H1 (cell line): Measurements from ENCODE around the gene TPRN. TPM values are rescaled to one million over a fixed set of nuclear protein-coding genes. Genes with fewer than 3 reads are reported as not detected.

Experiments used
- CTCF ChIA-PET: fragments of 300-600 bp; sonication (Branson Sonifier 250); formaldehyde crosslinking; loops from one replicate; lab custom pipeline; 2021; ENCODE audit not compliant: partially characterized antibody; lab: Charles Lee
- POLR2A ChIA-PET: fragments of 300-600 bp; sonication (Branson Sonifier 250); formaldehyde crosslinking; loops from one replicate; lab custom pipeline; 2021; ENCODE audit warnings: inconsistent platforms; ENCODE audit not compliant: partially characterized antibody; lab: Charles Lee
- DNase-seq, 2 experiments: peaks; one replicate each; pipeline versions ENCODE4 v3.0.0 to v3.0.0-alpha.2; 2010 to 2022; ENCODE audit warnings: low spot score in 2 of 2, low read depth in 1 of 2, mixed read lengths in 1 of 2
- FAIRE-seq: peaks from 2 replicates; lab custom pipeline; 2011; peaks lifted over from hg19 to GRCh38; lab: Jason Lieb, UNC
- H2AFZ ChIP-seq: 2 replicates; pipeline ENCODE4 v1.8.1; 2012; ENCODE audit warnings: low read length, inconsistent platforms
- H2AK5ac ChIP-seq: 2 replicates; pipeline ENCODE4 v1.6.1; 2013; ENCODE audit warnings: low read depth, low read length
- H2BK120ac ChIP-seq: replicated peaks from 2 replicates; pipeline ENCODE3; 2013; ENCODE audit warnings: low read depth, low read length, inconsistent platforms
- H2BK12ac ChIP-seq: 2 replicates; pipeline ENCODE4 v1.6.1; 2013; ENCODE audit warnings: low read depth, low read length
- H2BK15ac ChIP-seq: 2 replicates; pipeline ENCODE4 v1.6.1; 2013; ENCODE audit warnings: low read length
- H2BK20ac ChIP-seq: 2 replicates; pipeline ENCODE4 v1.6.1; 2013; ENCODE audit warnings: low read length
- H2BK5ac ChIP-seq: 2 replicates; pipeline ENCODE4 v1.6.1; 2013; ENCODE audit warnings: low read depth, low read length
- H3K14ac ChIP-seq: 2 replicates; pipeline ENCODE4 v1.6.1; 2013; ENCODE audit warnings: inconsistent platforms; ENCODE audit not compliant: insufficient read length
- H3K18ac ChIP-seq: 2 replicates; pipeline ENCODE4 v1.6.1; 2013; ENCODE audit warnings: low read length; ENCODE audit errors: extremely low read depth
- H3K23ac ChIP-seq: 2 replicates; pipeline ENCODE4 v1.6.1; 2013; ENCODE audit warnings: inconsistent platforms; ENCODE audit not compliant: insufficient read length
- H3K23me2 ChIP-seq: 2 replicates; pipeline ENCODE4 v1.6.1; 2013; ENCODE audit warnings: low read depth, low read length
- H3K27ac ChIP-seq: 2 replicates; pipeline ENCODE4 v1.6.1; 2011; ENCODE audit warnings: low read depth, low read length, inconsistent platforms
- H3K27me3 ChIP-seq, 4 experiments: replicated peaks in 1 of 4; 1 replicate in 1 of 4; 2 replicates in 3 of 4; pipeline versions ENCODE4 v1.6.1 to v1.8.1; 2011 to 2013; ENCODE audit warnings: low read length in 3 of 4, mild to moderate bottlenecking in 3 of 4, inconsistent platforms in 2 of 4, mixed read lengths in 2 of 4, moderate library complexity in 1 of 4; ENCODE audit not compliant: control insufficient read depth in 3 of 4, insufficient read depth in 3 of 4; ENCODE audit errors: extremely low read depth in 1 of 4
- H3K36me3 ChIP-seq, 4 experiments: 2 replicates each; pipeline versions ENCODE4 v1.6.1 to v1.8.1; 2011 to 2013; ENCODE audit warnings: mild to moderate bottlenecking in 4 of 4, low read length in 3 of 4, moderate library complexity in 2 of 4, control low read depth in 1 of 4, inconsistent platforms in 1 of 4; ENCODE audit not compliant: insufficient read depth in 4 of 4, control insufficient read depth in 2 of 4
- H3K4ac ChIP-seq: replicated peaks from 2 replicates; pipeline ENCODE3; 2013; ENCODE audit warnings: low read length, low read depth, mixed read lengths, inconsistent platforms; ENCODE audit not compliant: insufficient read length
- H3K4me1 ChIP-seq, 4 experiments: replicated peaks in 1 of 4; 1 replicate in 1 of 4; 2 replicates in 3 of 4; pipeline versions ENCODE4 v1.6.1 to v1.8.1; 2011 to 2013; ENCODE audit warnings: low read length in 3 of 4, inconsistent platforms in 2 of 4, mixed read lengths in 1 of 4; ENCODE audit not compliant: insufficient read depth in 4 of 4, control insufficient read depth in 3 of 4
- H3K4me2 ChIP-seq, 2 experiments: 2 replicates each; pipeline versions ENCODE4 v1.6.1 to v1.8.1; 2011 to 2013; ENCODE audit warnings: low read depth in 2 of 2, low read length in 2 of 2, control low read depth in 1 of 2, inconsistent platforms in 1 of 2, mild to moderate bottlenecking in 1 of 2; ENCODE audit not compliant: insufficient read depth in 1 of 2
- H3K4me3 ChIP-seq, 4 experiments: fragments of 200-600, 300-600 bp in 1 of 4; sonication (generic), shearing (Covaris generic), sonication (Bioruptor Twin) in 1 of 4; 2 replicates each; pipeline versions ENCODE4 v1.5.1 to v1.8.1; 2011 to 2016; ENCODE audit warnings: low read length in 4 of 4, low read depth in 3 of 4, control low read depth in 2 of 4, inconsistent platforms in 2 of 4, mild to moderate bottlenecking in 2 of 4, mixed read lengths in 1 of 4, moderate library complexity in 1 of 4; ENCODE audit not compliant: insufficient read depth in 2 of 4; ENCODE audit errors: extremely low read depth in 1 of 4
- H3K56ac ChIP-seq: replicated peaks from 2 replicates; pipeline ENCODE3; 2013; ENCODE audit warnings: low read depth, mild to moderate bottlenecking, mixed read lengths, low read length, inconsistent platforms; ENCODE audit not compliant: insufficient read length
- H3K79me1 ChIP-seq: 2 replicates; pipeline ENCODE4 v1.6.1; 2013; ENCODE audit warnings: low read depth, low read length, control low read depth
- H3K79me2 ChIP-seq, 2 experiments: 2 replicates each; pipeline versions ENCODE4 v1.6.1 to v1.8.1; 2012 to 2013; ENCODE audit warnings: low read length in 2 of 2, mild to moderate bottlenecking in 2 of 2, inconsistent platforms in 1 of 2; ENCODE audit not compliant: insufficient read depth in 2 of 2, control insufficient read depth in 1 of 2
- H3K9ac ChIP-seq, 4 experiments: replicated peaks in 1 of 4; 1 replicate in 1 of 4; 2 replicates in 3 of 4; pipeline versions ENCODE4 v1.6.1 to v1.8.1; 2011 to 2013; ENCODE audit warnings: low read depth in 3 of 4, low read length in 3 of 4, control low read depth in 2 of 4, mild to moderate bottlenecking in 2 of 4, moderate library complexity in 2 of 4, inconsistent platforms in 1 of 4; ENCODE audit errors: extremely low read depth in 1 of 4
- H3K9me3 ChIP-seq, 2 experiments: 2 replicates each; pipeline versions ENCODE4 v1.6.1 to v1.8.1; 2012 to 2013; ENCODE audit warnings: mild to moderate bottlenecking in 2 of 2, moderate library complexity in 2 of 2, control low read depth in 1 of 2, inconsistent platforms in 1 of 2, low read depth in 1 of 2, low read length in 1 of 2, mixed read lengths in 1 of 2; ENCODE audit not compliant: insufficient read depth in 2 of 2
- H4K20me1 ChIP-seq, 2 experiments: replicated peaks in 1 of 2; 2 replicates each; pipeline versions ENCODE3 to v1.8.1; 2011 to 2013; ENCODE audit warnings: inconsistent platforms in 2 of 2, low read length in 2 of 2, mild to moderate bottlenecking in 1 of 2; ENCODE audit not compliant: insufficient read depth in 2 of 2, control insufficient read depth in 1 of 2
- H4K5ac ChIP-seq: 2 replicates; pipeline ENCODE4 v1.6.1; 2013; ENCODE audit warnings: low read length, low read depth, mixed read lengths, inconsistent platforms; ENCODE audit not compliant: insufficient read length
- H4K8ac ChIP-seq: 2 replicates; pipeline ENCODE4 v1.8.0; 2013; ENCODE audit warnings: mild to moderate bottlenecking, moderate library complexity, low read length, inconsistent platforms; ENCODE audit not compliant: insufficient read depth; ENCODE audit errors: extremely low read depth
- H4K91ac ChIP-seq: replicated peaks from 2 replicates; pipeline ENCODE3; 2013; ENCODE audit warnings: low read length, mixed read lengths, inconsistent platforms; ENCODE audit not compliant: insufficient read length
- GABPA ChIP-seq: IDR thresholded peaks from 2 replicates; pipeline ENCODE4 v1.6.1; 2011; ENCODE audit warnings: mild to moderate bottlenecking, low read length, moderate library complexity, borderline replicate concordance; ENCODE audit not compliant: insufficient read depth
- KDM5A ChIP-seq: fragments of 200-600 bp; IDR thresholded peaks from 2 replicates; pipeline ENCODE4 v1.7.1; 2012; ENCODE audit warnings: mild to moderate bottlenecking, low read length, inconsistent platforms, mixed read lengths
- POLR2A ChIP-seq, 2 experiments: IDR thresholded peaks; 1 replicate in 1 of 2; 2 replicates in 1 of 2; pipeline ENCODE4 v1.6.1; 2011; ENCODE audit warnings: low read depth in 2 of 2, low read length in 2 of 2, mild to moderate bottlenecking in 2 of 2; ENCODE audit errors: control extremely low read depth in 1 of 2
- POLR2AphosphoS5 ChIP-seq: IDR thresholded peaks from 2 replicates; pipeline ENCODE4 v1.6.1; 2011; ENCODE audit warnings: low read depth, low read length
- SP2 ChIP-seq: IDR thresholded peaks from 2 replicates; pipeline ENCODE4 v1.6.1; 2012; ENCODE audit warnings: mild to moderate bottlenecking, low read length, inconsistent platforms
- whole genome bisulfite sequencing, 2 experiments: shearing (Covaris generic) in 1 of 2; methylation state at CpG; one replicate each; pipeline versions ENCODE4 v1.1.6 to v1.1.7; 2013 to 2015; ENCODE audit warnings: low lambda C conversion rate in 2 of 2, mixed read lengths in 2 of 2, inconsistent platforms in 1 of 2, low coverage in 1 of 2, missing lambda C conversion rate in 1 of 2; ENCODE audit not compliant: insufficient replicate concordance in 2 of 2, insufficient coverage in 1 of 2, insufficient read length in 1 of 2; ENCODE audit errors: extremely low coverage in 1 of 2, missing lambda C conversion rate in 1 of 2; 5-methylcytosine and 5-hydroxymethylcytosine counted together
- polyA plus RNA-seq, 7 experiments: library from polyadenylated mRNA; depleted of rRNA in 3 of 7; stranded (reverse) in 5 of 7; unstranded in 2 of 7; fragments of >200 nt in 5 of 7; fragments of 200-250 nt in 2 of 7; gene quantifications; 1 replicate in 5 of 7; 2 replicates in 1 of 7; 4 replicates in 1 of 7; pipeline versions ENCODE4 v1.2.1 to v1.2.3, GENCODE V29; 2011 to 2013; ENCODE audit warnings: missing spikeins in 2 of 7, mixed read lengths in 2 of 7
- total RNA-seq: library from RNA; stranded (reverse); fragmentation: NEBNext Ultra II Directional; extraction: Animal tissue kit (Norgen Biotek cat#: 25700); gene quantifications from 2 replicates; pipeline ENCODE4 v1.2.1, GENCODE V29; 2021
- TF ChIP-seq, protein P1 (sequence below): IDR thresholded peaks from 2 replicates; pipeline ENCODE4 v1.6.1; 2011; ENCODE audit warnings: low read depth, mild to moderate bottlenecking, low read length; ENCODE audit not compliant: insufficient read depth
- TF ChIP-seq, protein P2 (sequence below), 3 experiments: IDR thresholded peaks; 1 replicate in 2 of 3; 2 replicates in 1 of 3; pipeline versions ENCODE4 v1.5.1 to v1.6.1; 2011; ENCODE audit warnings: low read length in 3 of 3, mild to moderate bottlenecking in 3 of 3, inconsistent platforms in 2 of 3, low read depth in 1 of 3, moderate library complexity in 1 of 3; ENCODE audit not compliant: insufficient read depth in 1 of 3; ENCODE audit errors: control extremely low read depth in 1 of 3

The TPRN gene
- total and polyA plus RNA-seq, 2 of the 8 experiments (the other 6 are each of a cell fraction or from before 2014, with no cell fraction given): 9.7 to 23.2 TPM

DNA sequence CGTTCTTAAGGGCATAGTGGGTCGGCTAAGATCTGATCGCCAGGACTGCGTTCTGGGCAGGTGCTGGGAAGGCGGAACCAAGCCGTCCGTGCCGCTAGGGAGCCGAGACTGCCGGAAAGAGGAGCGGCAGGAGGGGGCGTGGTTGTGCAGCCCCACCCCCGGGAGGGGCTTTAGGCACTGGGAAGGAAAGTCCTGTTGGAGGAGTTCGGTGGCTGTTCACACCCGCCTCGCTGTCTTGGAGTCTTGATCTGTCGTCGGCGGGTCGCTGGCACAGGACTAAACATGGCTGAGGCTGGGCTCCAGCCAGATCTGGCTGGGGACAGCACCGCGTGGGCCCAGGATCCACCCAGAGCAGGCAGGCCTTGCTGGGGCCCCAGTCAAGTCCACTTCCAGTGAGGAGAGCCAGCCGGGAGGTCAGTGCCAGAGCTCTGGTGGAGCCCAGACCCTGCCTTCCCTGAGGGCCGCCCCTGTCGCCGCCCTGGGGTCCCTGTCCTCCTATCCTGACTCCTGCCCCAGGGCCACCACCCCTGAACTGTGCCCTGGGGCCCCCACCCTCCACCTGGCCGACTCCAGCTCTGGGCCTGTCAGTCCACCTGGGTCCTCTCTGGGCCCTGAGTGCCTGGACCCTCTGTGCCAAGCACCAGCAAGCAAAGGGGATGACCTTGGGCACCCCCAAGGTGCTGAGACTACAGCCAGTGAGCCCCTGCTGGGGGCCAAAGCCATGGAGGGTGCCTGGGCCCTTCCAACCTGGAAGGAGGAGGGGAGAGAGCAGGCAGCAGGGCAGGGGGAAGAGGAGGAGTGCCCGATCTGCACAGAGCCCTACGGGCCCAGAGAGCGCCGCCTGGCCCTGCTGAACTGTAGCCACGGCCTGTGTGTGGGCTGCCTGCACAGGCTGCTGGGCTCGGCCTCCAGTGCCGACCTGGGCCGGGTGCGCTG, 17.0 kb upstream of the TPRN start:
- Histone ChIP-seq H2BK20ac (no peak overlapping the region), H3K9me3 (no peaks in the 10 kb centered on the region), H3K79me2 (no peaks in the 10 kb centered on the region), H3K9ac (no peak overlapping the region), H4K5ac (no peak overlapping the region), H3K27me3 (no peaks in the 10 kb centered on the region; a peak in 2 of 7 replicates), H3K18ac (no peak overlapping the region), H3K56ac (no peak overlapping the region), H2BK12ac (no peak overlapping the region), H3K27ac (no peak overlapping the region), H3K23ac (no peak overlapping the region), H3K14ac (no peak overlapping the region), H3K4me3 (no peak overlapping the region), H3K79me1 (no peaks in the 10 kb centered on the region; the same call in 1 of the 2 replicates), H4K20me1 (peaks cover 0 to 15% of the 10 kb centered on the region in 2 experiments), H2BK5ac (no peak overlapping the region), H3K4me1 (peaks cover 0 to 10% (median 4%) of the 10 kb centered on the region in 4 experiments; a peak in 5 of 7 replicates), H4K8ac (peak overlapping the region; percentile 85), H3K4me2 (peak overlapping the region; percentile 31 to 37; a peak in 1 of 4 replicates), H2AK5ac (no peak overlapping the region), H3K36me3 (peaks cover 0 to 22% (median 7%) of the 10 kb centered on the region in 4 experiments; a peak in 6 of 8 replicates), H2BK15ac (no peak overlapping the region), H3K23me2 (peaks cover 8% of the 10 kb centered on the region; the same call in 1 of the 2 replicates), H3K4ac (no peak overlapping the region), H2BK120ac (no peak overlapping the region), H2AFZ (no peak overlapping the region), H4K91ac (peak overlapping the region; percentile 65)
- FAIRE-seq (no peak), DNase-seq (peak; percentile 56 to 87)
- CTCF ChIA-PET: interaction anchor here (0.5 to 3.8 kb wide), 16 partner anchors 10 to 123 kb away, joined by 3 to 19 read pairs (median 4); partner anchors contain the start of genes LRRC26, RNF224 and TPRN
- POLR2A ChIA-PET: interaction anchor here (0.7 to 69.9 kb wide), 10 partner anchors 9 to 385 kb away, joined by 3 to 1462 read pairs (median 4); partner anchors contain the start of genes ANAPC2, MAN1B1, NDOR1 and NELFB
- WGBS, 2 experiments: 77% methylated on average over 23 of the region's 36 CpGs; no CpG with 5 or more reads in 1 of the 2 experiments
- peak; percentile 15; the same call in 1 of the 2 replicates for TF ChIP-seq GABPA
- TF ChIP-seq KDM5A: no peak
- TF ChIP-seq POLR2A (IDR thresholded peaks at IDR 0.05; ENCODE audit: control extremely low read depth in 1 of 2, low read depth in 2 of 2, low read length in 2 of 2): peak in 1 of 2 experiments; percentile 37; a peak in 1 of 3 replicates
- TF ChIP-seq, protein P1, sequence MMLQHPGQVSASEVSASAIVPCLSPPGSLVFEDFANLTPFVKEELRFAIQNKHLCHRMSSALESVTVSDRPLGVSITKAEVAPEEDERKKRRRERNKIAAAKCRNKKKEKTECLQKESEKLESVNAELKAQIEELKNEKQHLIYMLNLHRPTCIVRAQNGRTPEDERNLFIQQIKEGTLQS: no peak
- TF ChIP-seq, protein P2, sequence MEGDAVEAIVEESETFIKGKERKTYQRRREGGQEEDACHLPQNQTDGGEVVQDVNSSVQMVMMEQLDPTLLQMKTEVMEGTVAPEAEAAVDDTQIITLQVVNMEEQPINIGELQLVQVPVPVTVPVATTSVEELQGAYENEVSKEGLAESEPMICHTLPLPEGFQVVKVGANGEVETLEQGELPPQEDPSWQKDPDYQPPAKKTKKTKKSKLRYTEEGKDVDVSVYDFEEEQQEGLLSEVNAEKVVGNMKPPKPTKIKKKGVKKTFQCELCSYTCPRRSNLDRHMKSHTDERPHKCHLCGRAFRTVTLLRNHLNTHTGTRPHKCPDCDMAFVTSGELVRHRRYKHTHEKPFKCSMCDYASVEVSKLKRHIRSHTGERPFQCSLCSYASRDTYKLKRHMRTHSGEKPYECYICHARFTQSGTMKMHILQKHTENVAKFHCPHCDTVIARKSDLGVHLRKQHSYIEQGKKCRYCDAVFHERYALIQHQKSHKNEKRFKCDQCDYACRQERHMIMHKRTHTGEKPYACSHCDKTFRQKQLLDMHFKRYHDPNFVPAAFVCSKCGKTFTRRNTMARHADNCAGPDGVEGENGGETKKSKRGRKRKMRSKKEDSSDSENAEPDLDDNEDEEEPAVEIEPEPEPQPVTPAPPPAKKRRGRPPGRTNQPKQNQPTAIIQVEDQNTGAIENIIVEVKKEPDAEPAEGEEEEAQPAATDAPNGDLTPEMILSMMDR (IDR thresholded peaks at IDR 0.05; ENCODE audit: control extremely low read depth in 1 of 3, insufficient read depth in 1 of 3, low read depth in 1 of 3, low read length in 3 of 3): peak in 1 of 3 experiments; percentile 1; a peak in 1 of 4 replicates
- no peak for TF ChIP-seq SP2
- no peak for TF ChIP-seq POLR2AphosphoS5
